Body of pancreas (tissue), 4 donors: Measurements from ENCODE around the gene PAM. TPM values are rescaled to one million over a fixed set of nuclear protein-coding genes. Genes with fewer than 3 reads are reported as not detected.
A peak's percentile ranks its signal among the peaks of the same experiment; 100 is the strongest.

Source experiments
- ATAC-seq: fragments of 150-250 bp; one replicate; pipeline ENCODE4 v1.9.1; 2016
- DNase-seq, 4 donors: peaks; one replicate each; pipeline ENCODE4 v3.0.0-alpha.2; 2019
- H3K27ac ChIP-seq, 4 donors: fragments of 200-600 bp; sonication (generic); 1 replicate in 3 of 4; 2 replicates in 1 of 4; pipeline versions ENCODE4 v1.5.1 to v1.6.1; 2016 to 2019; ENCODE audit warnings: mild to moderate bottlenecking in 1 of 4, mixed read lengths in 1 of 4, moderate library complexity in 1 of 4
- H3K27me3 ChIP-seq, 2 donors: fragments of 200-600 bp; sonication (generic); one replicate each; pipeline ENCODE4 v1.6.0; 2016; ENCODE audit warnings: mild to moderate bottlenecking in 1 of 2
- H3K36me3 ChIP-seq, 2 donors: fragments of 200-600 bp; sonication (generic); replicated peaks in 1 of 2; 2 replicates each; pipeline ENCODE4 v1.5.1; 2016; ENCODE audit warnings: low read depth in 2 of 2; ENCODE audit not compliant: insufficient read depth in 1 of 2
- H3K4me1 ChIP-seq: fragments of 200-600 bp; sonication (generic); one replicate; pipeline ENCODE4 v1.6.0; 2016
- H3K4me3 ChIP-seq, 2 donors: fragments of 200-600 bp; sonication (generic); 1 replicate in 1 of 2; 2 replicates in 1 of 2; pipeline ENCODE4 v1.5.1; 2016 to 2019
- H3K9me3 ChIP-seq, 3 donors: fragments of 200-600 bp; sonication (generic); 1 replicate in 2 of 3; 2 replicates in 1 of 3; pipeline ENCODE4 v1.5.1; 2016
- CTCF ChIP-seq, 7 experiments: fragments of 450-650 bp in 4 of 7; fragments of 200-600 bp in 3 of 7; sonication (generic) in 3 of 7; IDR thresholded peaks; one replicate each; pipeline ENCODE4 v1.5.1; 2016 to 2019; ENCODE audit warnings: antibody characterized with exemption in 7 of 7
- POLR2A ChIP-seq, 3 donors: fragments of 450-650 bp; IDR thresholded peaks; one replicate each; pipeline ENCODE4 v1.6.1; 2016; ENCODE audit warnings: antibody characterized with exemption in 3 of 3, mild to moderate bottlenecking in 2 of 3
- WGBS, 2 donors: methylation state at CpG; one replicate each; pipeline ENCODE4 v1.1.5; 2017; 5-methylcytosine and 5-hydroxymethylcytosine counted together
- intact Hi-C: fragments of 100-400 bp; cut with DNase I; formaldehyde crosslinking; loops from one replicate; pipeline ENCODE4 v1.15.1; 2023
- total RNA-seq, 2 donors: library from RNA; depleted of rRNA; stranded (reverse); fragments of >200 nt; gene quantifications; one replicate each; pipeline ENCODE4 v1.1.0, GENCODE V29; 2016

The PAM gene
- total RNA-seq, 2 donors from 2014 or later: 75.2 to 111 TPM

GRCh38 chr5:103014983-103015382, 259.9 kb downstream of the PAM start:
- Histone ChIP-seq H3K4me1 (no peaks in the 10 kb centered on the region), H3K27me3 (no peaks in the 10 kb centered on the region), H3K27ac (no peak overlapping the region), H3K4me3 (no peak overlapping the region), H3K36me3 (no peaks in the 10 kb centered on the region), H3K9me3 (no peaks in the 10 kb centered on the region)
- ATAC-seq: no peak
- intact Hi-C loops: no loop called here
- WGBS, 2 donors: 85 to 86% methylated on average over 2 of the region's 2 CpGs
- DNase-seq: no peak
- no peak for TF ChIP-seq POLR2A (IDR thresholded peaks at IDR 0.05)
- no peak for TF ChIP-seq CTCF (IDR thresholded peaks at IDR 0.05)

- no peak overlapping the region for H3K27ac ChIP-seq
- intact Hi-C loops: no loop called here
- no peak for TF ChIP-seq POLR2A (IDR thresholded peaks at IDR 0.05)
- H3K4me1 ChIP-seq: no peaks in the 10 kb centered on the region
- no peaks in the 10 kb centered on the region for H3K9me3 ChIP-seq
- H3K36me3 ChIP-seq: no peaks in the 10 kb centered on the region
- 92 to 93% methylated on average over 2 of the region's 2 CpGs for WGBS, 2 donors
- DNase-seq (no peak), ATAC-seq (no peak)
- no peaks in the 10 kb centered on the region for H3K27me3 ChIP-seq
- H3K4me3 ChIP-seq: no peak overlapping the region
These were observed 261.1 kb downstream of the PAM start for GRCh38 chr5:103016167-103016566.

- H3K9me3 ChIP-seq: no peaks in the 10 kb centered on the region
- TF ChIP-seq POLR2A (IDR thresholded peaks at IDR 0.05) (no peak), CTCF (IDR thresholded peaks at IDR 0.05) (no peak)
- H3K36me3 ChIP-seq: no peaks in the 10 kb centered on the region
- H3K27me3 ChIP-seq: no peaks in the 10 kb centered on the region
- H3K27ac ChIP-seq: no peak overlapping the region
- WGBS, 2 donors: 67 to 86% methylated on average over 1 of the region's 1 CpG
- no peaks in the 10 kb centered on the region for H3K4me1 ChIP-seq
- DNase-seq (no peak), ATAC-seq (no peak)
- H3K4me3 ChIP-seq: no peak overlapping the region
- intact Hi-C loops: no loop called here
These were observed 264.7 kb downstream of the PAM start for GRCh38 chr5:103019804-103020203.

GRCh38 chr5:103021314-103021713, 266.2 kb downstream of the PAM start:
- TF ChIP-seq POLR2A (IDR thresholded peaks at IDR 0.05) (no peak), CTCF (IDR thresholded peaks at IDR 0.05) (no peak)
- H3K9me3 ChIP-seq: no peaks in the 10 kb centered on the region
- H3K27ac ChIP-seq: no peak overlapping the region
- WGBS, 2 donors: 76 to 85% methylated on average over 2 of the region's 2 CpGs
- intact Hi-C loops: no loop called here
- H3K4me1 ChIP-seq: no peaks in the 10 kb centered on the region
- H3K4me3 ChIP-seq: no peak overlapping the region
- DNase-seq: no peak
- H3K27me3 ChIP-seq: no peaks in the 10 kb centered on the region
- no peaks in the 10 kb centered on the region for H3K36me3 ChIP-seq
- ATAC-seq: no peak

- intact Hi-C loops: no loop called here
- Histone ChIP-seq H3K4me3 (no peak overlapping the region), H3K4me1 (no peaks in the 10 kb centered on the region), H3K36me3 (no peaks in the 10 kb centered on the region), H3K9me3 (no peaks in the 10 kb centered on the region), H3K27me3 (no peaks in the 10 kb centered on the region), H3K27ac (no peak overlapping the region)
- DNase-seq: no peak
- WGBS, 2 donors: 62 to 68% methylated on average over 2 of the region's 2 CpGs
- TF ChIP-seq POLR2A (IDR thresholded peaks at IDR 0.05): no peak
- no peak for ATAC-seq
These were observed 272.2 kb downstream of the PAM start for GRCh38 chr5:103027267-103027666.

- DNase-seq (no peak), ATAC-seq (no peak)
- TF ChIP-seq POLR2A (IDR thresholded peaks at IDR 0.05) (no peak), CTCF (IDR thresholded peaks at IDR 0.05) (peak in 5 of 7 experiments; percentile 6 to 16 (median 12))
- H3K36me3 ChIP-seq: no peaks in the 10 kb centered on the region
- no peak overlapping the region for H3K4me3 ChIP-seq
- no peaks in the 10 kb centered on the region for H3K27me3 ChIP-seq
- intact Hi-C loops: loop anchor here (10.0 kb wide), 1 partner anchor 447 kb away; no protein-coding TSS in a partner anchor
- no peaks in the 10 kb centered on the region for H3K9me3 ChIP-seq
- no peak overlapping the region for H3K27ac ChIP-seq
- H3K4me1 ChIP-seq: no peaks in the 10 kb centered on the region
These were observed 276.5 kb downstream of the PAM start for GRCh38 chr5:103031607-103032006.
